ENCODE data around the gene PLEKHM3. TPM values are rescaled to one million over a fixed set of nuclear protein-coding genes. Genes with fewer than 3 reads are reported as not detected.

Gene PLEKHM3
- total and polyA plus RNA-seq, 2 of the 13 experiments (the other 11 are each of a cell fraction or from before 2014, with no cell fraction given) = 4.5 to 4.7 TPM

- Histone ChIP-seq H3K9me3 (ENCODE audit: low read length) (no peaks in the 10 kb centered on the region), H3K4me2 (ENCODE audit: low read depth, low read length) (no peak overlapping the region), H3K4me1 (ENCODE audit: insufficient read depth, low read length) (peaks cover 11% of the 10 kb centered on the region), H3K79me2 (ENCODE audit: insufficient read depth, low read length) (no peaks in the 10 kb centered on the region), H2AFZ (ENCODE audit: low read length) (no peak overlapping the region), H3K9ac (ENCODE audit: insufficient read depth, low read depth, low read length) (no peak overlapping the region), H3K36me3 (replicated peaks in 1 of 2; ENCODE audit: control insufficient read depth in 1 of 2, insufficient read depth in 2 of 2, low read length in 2 of 2) (peaks cover 0 to 4% of the 10 kb centered on the region in 2 experiments; a peak in 1 of 5 replicates), H3K27ac (ENCODE audit: extremely low read length, insufficient read depth, low read length) (no peak overlapping the region), H3K4me3 (replicated peaks in 1 of 3; ENCODE audit: insufficient read depth in 1 of 3, low read depth in 2 of 3, low read length in 3 of 3) (no peak overlapping the region), H3K27me3 (ENCODE audit: control insufficient read depth in 1 of 2, insufficient read depth in 2 of 2, low read length in 2 of 2) (no peaks in the 10 kb centered on the region), H4K20me1 (ENCODE audit: insufficient read depth, low read length) (no peaks in the 10 kb centered on the region)
- no TSS peak for BruUV-seq (replicated peaks)
- FAIRE-seq = no peak
- no peak for ATAC-seq
- intact Hi-C loops (cut with micrococcal nuclease; ENCODE audit: unreplicated experiment) = no loop called here
- POLR2A ChIA-PET = no interaction called here
- DNase-seq (ENCODE audit: low spot score) = no peak
- CTCF ChIA-PET (ENCODE audit: low intra/inter-chr PET ratio, low total read pairs) = no interaction called here
- peak; percentile 72; the same call in 1 of the 2 replicates for TF ChIP-seq CEBPB (IDR thresholded peaks at IDR 0.05; ENCODE audit: borderline replicate concordance, low read depth, low read length)
- no peak for TF ChIP-seq ZNF136 (CRISPR knock-in tag; IDR thresholded peaks at IDR 0.05; ENCODE audit: low read depth)
- 90% methylated on average over 6 of the region's 6 CpGs for WGBS (ENCODE audit: low lambda C conversion rate)
- in situ Hi-C loops (cut with HindIII; ENCODE audit: extremely low pct_ligation_motif_present, low pct_unique_long_range_greater_than_20kb) = no loop called here
Measured at GRCh38 chr2:207944334-207944733, 81.0 kb downstream of the PLEKHM3 start.

- ChIA-PET POLR2A (interaction anchor here (0.6 to 1.8 kb wide), 7 partner anchors 41 to 170 kb away, joined by 3 to 4 read pairs (median 3); partner anchors contain the start of genes FZD5 and PLEKHM3), CTCF (ENCODE audit: low intra/inter-chr PET ratio, low total read pairs) (no interaction called here)
- Histone ChIP-seq H2AFZ (ENCODE audit: low read length) (no peak overlapping the region), H3K4me3 (replicated peaks in 1 of 3; ENCODE audit: insufficient read depth in 1 of 3, low read depth in 2 of 3, low read length in 3 of 3) (no peak overlapping the region), H3K9me3 (ENCODE audit: low read length) (no peaks in the 10 kb centered on the region), H3K27ac (ENCODE audit: extremely low read length, insufficient read depth, low read length) (no peak overlapping the region), H3K9ac (ENCODE audit: insufficient read depth, low read depth, low read length) (no peak overlapping the region), H4K20me1 (ENCODE audit: insufficient read depth, low read length) (no peaks in the 10 kb centered on the region), H3K4me1 (ENCODE audit: insufficient read depth, low read length) (peaks cover 54% of the 10 kb centered on the region), H3K36me3 (replicated peaks in 1 of 2; ENCODE audit: control insufficient read depth in 1 of 2, insufficient read depth in 2 of 2, low read length in 2 of 2) (no peaks in the 10 kb centered on the region), H3K4me2 (ENCODE audit: low read depth, low read length) (no peak overlapping the region), H3K79me2 (ENCODE audit: insufficient read depth, low read length) (no peaks in the 10 kb centered on the region), H3K27me3 (ENCODE audit: control insufficient read depth in 1 of 2, insufficient read depth in 2 of 2, low read length in 2 of 2) (no peaks in the 10 kb centered on the region)
- FAIRE-seq (no peak), DNase-seq (ENCODE audit: low spot score) (no peak), ATAC-seq (no peak)
- intact Hi-C loops (cut with micrococcal nuclease; ENCODE audit: unreplicated experiment) (loop anchor here (5.0 kb wide), 1 partner anchor 42 kb away; no protein-coding TSS in a partner anchor), in situ Hi-C loops (cut with HindIII; ENCODE audit: extremely low pct_ligation_motif_present, low pct_unique_long_range_greater_than_20kb) (no loop called here)
- BruUV-seq (replicated peaks) = no TSS peak
- WGBS (ENCODE audit: low lambda C conversion rate) = 94% methylated on average over 8 of the region's 8 CpGs
- TF ChIP-seq BCL3 (CRISPR knock-in tag; IDR thresholded peaks at IDR 0.05) (no peak), AGO2 (optimal IDR thresholded peaks at IDR 0.05; ENCODE audit: low read depth, low read length) (no peak), ZNF737 (CRISPR knock-in tag; IDR thresholded peaks at IDR 0.05; ENCODE audit: borderline replicate concordance) (no peak), ZNF451 (CRISPR knock-in tag; IDR thresholded peaks at IDR 0.05) (no peak), ZNF282 (IDR thresholded peaks at IDR 0.05; ENCODE audit: partially characterized antibody) (no peak), ZNF333 (CRISPR knock-in tag; IDR thresholded peaks at IDR 0.05; ENCODE audit: borderline replicate concordance) (no peak), ATF3 (CRISPR knock-in tag; IDR thresholded peaks at IDR 0.05) (no peak), MED8 (CRISPR knock-in tag; IDR thresholded peaks at IDR 0.05; ENCODE audit: insufficient replicate concordance) (no peak)
- TF ChIP-seq, protein P1, sequence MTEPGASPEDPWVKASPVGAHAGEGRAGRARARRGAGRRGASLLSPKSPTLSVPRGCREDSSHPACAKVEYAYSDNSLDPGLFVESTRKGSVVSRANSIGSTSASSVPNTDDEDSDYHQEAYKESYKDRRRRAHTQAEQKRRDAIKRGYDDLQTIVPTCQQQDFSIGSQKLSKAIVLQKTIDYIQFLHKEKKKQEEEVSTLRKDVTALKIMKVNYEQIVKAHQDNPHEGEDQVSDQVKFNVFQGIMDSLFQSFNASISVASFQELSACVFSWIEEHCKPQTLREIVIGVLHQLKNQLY (CRISPR knock-in tag; IDR thresholded peaks at IDR 0.05) = no peak
Measured at GRCh38 chr2:207939342-207940108, 85.8 kb downstream of the PLEKHM3 start.

All from HepG2 (cell line).